GM19043 (cell line): ENCODE data around the gene ITPRID1.

Experiments
- ATAC-seq: cut with Tn5 transposase; IDR thresholded peaks from one replicate; pipeline ENCODE4 v1.9.1; 2021; ENCODE audit warnings: low read depth; ENCODE audit not compliant: unreplicated experiment

Gene ITPRID1

GRCh38 chr7:31613604-31614003 is 99.7 kb downstream of the ITPRID1 start:
- no peak for ATAC-seq

GRCh38 chr7:31633467-31633866 is 119.6 kb downstream of the ITPRID1 start:
- ATAC-seq: no peak

GRCh38 chr7:31633894-31634494 is 120.1 kb downstream of the ITPRID1 start:
- no peak for ATAC-seq

GRCh38 chr7:31640381-31640780 is 126.5 kb downstream of the ITPRID1 start:
- no peak for ATAC-seq

- no peak for ATAC-seq
These were observed 128.8 kb downstream of the ITPRID1 start for GRCh38 chr7:31642681-31643115.

GRCh38 chr7:31646942-31647341 is 133.1 kb downstream of the ITPRID1 start:
- no peak for ATAC-seq

- no peak for ATAC-seq
These were observed 133.6 kb downstream of the ITPRID1 start for GRCh38 chr7:31647511-31647910.

- ATAC-seq: no peak
These were observed 134.4 kb downstream of the ITPRID1 start for GRCh38 chr7:31648288-31648687.

- no peak for ATAC-seq
These were observed 135.0 kb downstream of the ITPRID1 start for GRCh38 chr7:31648880-31649279.

- no peak for ATAC-seq
These were observed 137.6 kb downstream of the ITPRID1 start for GRCh38 chr7:31651234-31652062.

GRCh38 chr7:31652063-31652326 is 138.1 kb downstream of the ITPRID1 start:
- ATAC-seq: no peak

- no peak for ATAC-seq
These were observed 149.2 kb downstream of the ITPRID1 start for GRCh38 chr7:31663072-31663471.

GRCh38 chr7:31664890-31665289 is 151.0 kb downstream of the ITPRID1 start:
- no peak for ATAC-seq

- no peak for ATAC-seq
These were observed 151.7 kb downstream of the ITPRID1 start for GRCh38 chr7:31665546-31665945.

- no peak for ATAC-seq
These were observed 155.6 kb downstream of the ITPRID1 start for GRCh38 chr7:31669461-31669860.

- ATAC-seq: no peak
These were observed 165.8 kb downstream of the ITPRID1 start for GRCh38 chr7:31679574-31680305.

GRCh38 chr7:31683445-31684225 is 169.7 kb downstream of the ITPRID1 start:
- ATAC-seq: no peak

- ATAC-seq: no peak
These were observed 173.3 kb downstream of the ITPRID1 start, which contains the start of gene PPP1R17 for GRCh38 chr7:31687024-31687748. TSS of gene PPP1R17 (plus strand) at chr7:31687215. CDS start at chr7:31692442, 5,227 bp downstream.

GRCh38 chr7:31688372-31688771 is 174.5 kb downstream of the ITPRID1 start:
- peak; percentile 84 for ATAC-seq

GRCh38 chr7:31688996-31689395 is 175.1 kb downstream of the ITPRID1 start:
- ATAC-seq: peak; percentile 3
